Retinal pigment epithelial cell (primary cell): ENCODE measurements around the gene SSBP3.

Source experiments
- DNase-seq: peaks from one replicate; pipeline ENCODE4 v3.0.0-alpha.2; 2010; ENCODE audit warnings: low read depth
- H3K4me3 ChIP-seq: 2 replicates; pipeline ENCODE4 v1.5.1; 2011; ENCODE audit warnings: mild to moderate bottlenecking, low read length, control low read depth, moderate library complexity
- TF ChIP-seq, protein P1 (sequence below): conservative IDR thresholded peaks from 2 replicates; pipeline ENCODE4 v1.5.1; 2011; ENCODE audit warnings: low read depth, low read length, control low read depth, inconsistent platforms

Gene SSBP3

DNA sequence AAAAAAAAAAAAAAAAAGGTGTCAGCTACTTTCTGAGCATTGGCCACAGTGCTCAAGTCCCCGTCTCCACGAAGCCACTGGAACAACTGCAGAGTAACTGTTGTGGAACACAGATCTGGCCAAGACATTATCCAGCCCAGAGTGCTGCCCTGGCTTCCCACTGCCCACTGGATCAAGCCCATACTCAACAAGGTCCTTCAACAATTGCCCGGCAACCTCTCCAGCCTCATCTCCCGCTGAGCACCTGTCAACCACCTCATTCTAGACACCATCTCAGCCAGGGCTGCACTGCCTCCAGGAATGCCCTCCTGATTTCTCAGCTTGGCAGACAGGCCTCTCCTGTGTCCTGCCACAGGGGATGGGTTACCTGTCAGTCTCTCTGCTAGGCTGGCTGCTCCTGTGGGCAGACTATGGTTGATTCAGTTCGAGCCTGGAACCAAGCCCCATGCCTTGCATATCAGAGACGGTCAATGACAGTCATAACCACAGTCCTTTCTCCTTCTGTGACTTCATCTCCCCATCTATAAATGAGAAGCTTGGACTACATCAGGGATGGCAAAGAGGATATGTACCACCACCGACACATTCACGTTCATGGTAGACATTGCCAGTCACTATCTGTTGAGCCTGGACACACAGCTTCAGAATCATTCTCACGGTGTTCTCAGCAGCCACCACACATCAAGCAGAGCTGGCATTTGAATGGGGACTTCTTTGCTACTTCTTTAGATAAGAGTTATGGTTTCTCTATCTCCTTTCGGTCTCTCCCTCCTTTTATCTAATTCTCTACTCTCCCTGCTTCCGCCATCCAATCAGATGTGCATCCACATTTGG, 129.4 kb downstream of the SSBP3 start:
- no peak for DNase-seq
- TF ChIP-seq, protein P1, sequence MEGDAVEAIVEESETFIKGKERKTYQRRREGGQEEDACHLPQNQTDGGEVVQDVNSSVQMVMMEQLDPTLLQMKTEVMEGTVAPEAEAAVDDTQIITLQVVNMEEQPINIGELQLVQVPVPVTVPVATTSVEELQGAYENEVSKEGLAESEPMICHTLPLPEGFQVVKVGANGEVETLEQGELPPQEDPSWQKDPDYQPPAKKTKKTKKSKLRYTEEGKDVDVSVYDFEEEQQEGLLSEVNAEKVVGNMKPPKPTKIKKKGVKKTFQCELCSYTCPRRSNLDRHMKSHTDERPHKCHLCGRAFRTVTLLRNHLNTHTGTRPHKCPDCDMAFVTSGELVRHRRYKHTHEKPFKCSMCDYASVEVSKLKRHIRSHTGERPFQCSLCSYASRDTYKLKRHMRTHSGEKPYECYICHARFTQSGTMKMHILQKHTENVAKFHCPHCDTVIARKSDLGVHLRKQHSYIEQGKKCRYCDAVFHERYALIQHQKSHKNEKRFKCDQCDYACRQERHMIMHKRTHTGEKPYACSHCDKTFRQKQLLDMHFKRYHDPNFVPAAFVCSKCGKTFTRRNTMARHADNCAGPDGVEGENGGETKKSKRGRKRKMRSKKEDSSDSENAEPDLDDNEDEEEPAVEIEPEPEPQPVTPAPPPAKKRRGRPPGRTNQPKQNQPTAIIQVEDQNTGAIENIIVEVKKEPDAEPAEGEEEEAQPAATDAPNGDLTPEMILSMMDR: no peak
- H3K4me3 ChIP-seq: no peak overlapping the region

DNA sequence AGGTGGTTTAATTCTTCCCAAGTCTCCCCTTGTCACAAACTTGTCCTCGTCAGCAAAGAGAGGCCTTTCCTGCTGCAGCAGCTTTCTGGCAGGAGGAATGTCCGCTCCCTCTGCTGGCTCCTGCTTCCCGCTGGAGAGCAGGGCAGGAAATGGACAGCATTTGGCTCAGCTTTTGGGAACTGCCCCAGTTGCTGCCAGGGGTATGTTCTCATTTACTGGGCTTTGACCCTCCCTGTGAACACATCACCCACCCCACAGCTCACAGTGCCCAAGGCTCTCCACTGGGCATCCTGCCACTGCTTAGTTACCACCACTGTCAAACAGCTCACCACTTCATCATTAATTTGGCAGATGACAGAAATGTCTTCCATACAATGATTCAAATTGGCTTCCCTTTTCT, 130.8 kb downstream of the SSBP3 start:
- H3K4me3 ChIP-seq: no peak overlapping the region
- no peak for DNase-seq
- TF ChIP-seq, protein P1: no peak

DNA sequence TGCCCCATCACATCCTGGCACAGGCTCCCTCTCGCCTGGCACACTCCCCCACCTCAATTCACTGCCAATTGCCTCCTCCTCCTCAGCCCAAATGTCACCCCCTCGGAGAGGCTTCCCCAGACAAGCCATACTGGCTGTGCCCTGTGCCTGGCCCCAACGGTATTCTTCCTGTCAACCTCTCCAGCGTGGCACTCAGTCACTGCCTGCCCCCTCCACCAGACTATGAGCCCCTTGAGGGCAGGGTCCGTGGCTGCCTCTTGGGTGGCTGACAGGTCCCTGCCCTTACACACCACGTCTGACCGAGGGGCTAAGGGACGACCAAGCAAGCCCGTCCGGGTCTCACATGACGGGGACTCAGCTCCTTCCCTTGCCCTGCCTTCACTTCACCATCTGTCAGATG, 131.3 kb downstream of the SSBP3 start:
- H3K4me3 ChIP-seq: no peak overlapping the region
- DNase-seq: no peak
- TF ChIP-seq, protein P1: no peak

DNA sequence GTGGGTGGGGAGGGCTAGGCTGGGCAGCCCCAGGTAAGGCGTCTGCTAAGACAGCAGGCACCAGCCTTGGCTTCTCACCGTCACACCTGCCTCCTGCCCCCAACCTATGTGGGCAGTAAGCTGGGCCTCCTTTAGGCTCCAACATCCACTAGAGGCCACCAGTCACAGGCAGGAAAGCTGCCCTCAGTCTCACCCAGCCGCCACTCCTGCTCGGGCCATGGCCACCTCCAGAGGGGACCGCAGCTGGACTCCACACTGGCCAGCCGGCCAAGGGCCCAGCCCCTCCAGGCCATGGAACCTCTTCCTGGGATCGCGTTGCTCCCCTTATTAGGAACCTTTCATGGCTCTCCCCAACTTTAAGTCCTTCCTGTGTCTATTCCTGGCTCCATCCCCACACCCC, 131.7 kb downstream of the SSBP3 start:
- TF ChIP-seq, protein P1: peak; percentile 33
- no peak for DNase-seq
- no peak overlapping the region for H3K4me3 ChIP-seq

DNA sequence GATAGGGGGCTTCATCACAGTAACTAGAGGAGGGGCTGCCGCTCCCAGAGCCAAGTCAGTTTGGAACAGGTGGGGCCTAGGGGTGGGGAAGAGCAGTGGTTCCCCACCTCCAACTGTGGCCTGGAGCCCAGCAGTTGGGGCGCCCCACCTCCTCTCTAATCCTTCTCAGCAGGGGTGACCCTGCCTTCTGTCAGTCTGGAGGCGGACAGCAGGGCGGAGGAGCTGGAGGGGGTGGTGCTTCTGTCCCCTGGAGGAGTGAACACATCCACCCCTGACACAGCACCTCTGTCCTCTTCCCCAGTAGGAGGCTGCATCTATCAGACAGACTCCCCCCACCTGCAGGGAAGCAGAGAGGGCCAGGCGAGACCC, 132.4 kb downstream of the SSBP3 start:
- DNase-seq: no peak
- H3K4me3 ChIP-seq: no peak overlapping the region
- TF ChIP-seq, protein P1: no peak

DNA sequence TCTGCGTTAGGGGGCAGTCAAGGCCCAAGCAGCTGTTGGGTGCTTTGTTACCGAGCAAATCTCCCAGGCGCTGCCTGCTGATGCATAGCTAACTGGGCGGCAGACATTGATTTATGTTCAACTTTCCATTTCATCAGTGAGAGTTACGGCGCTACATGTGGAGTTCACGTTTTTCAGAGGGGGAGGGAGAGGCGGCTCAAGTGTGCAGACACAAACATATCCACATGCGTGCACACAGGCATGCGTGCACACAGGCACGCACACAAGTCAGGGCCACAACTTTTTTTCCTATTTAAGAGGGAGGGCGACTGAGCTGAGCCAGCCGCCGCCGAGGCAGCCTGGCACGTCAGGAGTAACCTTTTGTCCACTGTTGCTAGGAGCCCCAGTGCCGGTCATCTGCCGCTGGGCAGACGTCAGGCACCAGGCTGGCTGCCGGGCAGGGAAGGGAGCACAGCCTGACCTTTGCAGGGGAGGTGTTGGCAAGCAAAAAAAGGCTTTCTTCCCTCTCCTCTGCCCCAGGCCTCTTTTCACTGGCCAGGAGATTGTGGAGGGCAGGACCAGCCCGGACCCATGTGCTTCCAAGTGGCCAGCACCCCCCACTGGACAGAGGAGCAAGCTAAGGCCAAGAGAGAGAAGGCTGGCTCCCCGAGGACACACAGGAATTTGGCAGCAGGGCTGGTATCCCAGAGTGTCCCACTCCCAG, 133.0 kb downstream of the SSBP3 start:
- peak; percentile 90 for DNase-seq
- no peak overlapping the region for H3K4me3 ChIP-seq
- TF ChIP-seq, protein P1: peak; percentile 78

DNA sequence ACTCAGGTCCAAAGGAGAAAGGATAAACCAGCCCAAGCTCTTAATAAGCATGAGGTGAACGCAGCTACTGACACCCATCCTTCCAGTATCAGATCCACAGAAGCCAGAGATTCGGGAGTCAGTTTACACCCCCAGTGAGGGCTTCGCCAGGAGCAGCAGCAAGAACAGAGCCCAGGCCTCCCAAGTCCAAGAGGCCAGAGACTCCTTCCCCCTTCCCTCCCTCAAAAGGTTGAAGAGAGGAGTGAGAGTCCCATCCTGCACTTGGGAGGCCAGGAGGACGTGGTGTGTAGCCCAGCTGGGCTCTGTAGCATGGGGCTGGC, 133.5 kb downstream of the SSBP3 start:
- TF ChIP-seq, protein P1: no peak
- no peak for DNase-seq
- H3K4me3 ChIP-seq: no peak overlapping the region
